Astrocyte of the spinal cord (primary cell): Measurements from ENCODE around the gene SAMD4A.

ENCODE experiments used
- DNase-seq: peaks from one replicate; pipeline ENCODE4 v3.0.0; 2011; ENCODE audit warnings: low read depth, low spot score
- H3K4me3 ChIP-seq: 2 replicates; pipeline ENCODE4 v1.5.1; 2011; ENCODE audit warnings: low read depth, mild to moderate bottlenecking, low read length, moderate library complexity
- CTCF ChIP-seq: IDR thresholded peaks from 2 replicates; pipeline ENCODE4 v1.5.1; 2012; ENCODE audit warnings: low read depth, mild to moderate bottlenecking, low read length, inconsistent platforms
- in situ Hi-C: cut with HindIII; loops from 2 replicates; pipeline ENCODE4 v1.10.0; 2017; ENCODE audit warnings: low sequenced_read_pairs

SAMD4A gene

GRCh38 chr14:54698501-54698900, 131.6 kb downstream of the SAMD4A start:
- no peak for TF ChIP-seq CTCF
- no peak for DNase-seq

GRCh38 chr14:54698966-54699530, 132.1 kb downstream of the SAMD4A start:
- no peak for TF ChIP-seq CTCF
- H3K4me3 ChIP-seq = no peak overlapping the region
- in situ Hi-C loops = no loop called here
- DNase-seq = no peak

More at GRCh38 chr14:54698501-54698900, 131.6 kb downstream of the SAMD4A start:
- H3K4me3 ChIP-seq = no peak overlapping the region
- in situ Hi-C loops = no loop called here

GRCh38 chr14:54699735-54700134, 132.8 kb downstream of the SAMD4A start:
- in situ Hi-C loops = no loop called here
- TF ChIP-seq CTCF = no peak
- no peak overlapping the region for H3K4me3 ChIP-seq
- no peak for DNase-seq

- in situ Hi-C loops = no loop called here
- TF ChIP-seq CTCF = no peak
- DNase-seq = no peak
- H3K4me3 ChIP-seq = no peak overlapping the region
Measured at GRCh38 chr14:54700717-54701116, 133.8 kb downstream of the SAMD4A start.

- DNase-seq = no peak
- in situ Hi-C loops = no loop called here
- no peak for TF ChIP-seq CTCF
- H3K4me3 ChIP-seq = no peak overlapping the region
Measured at GRCh38 chr14:54702014-54702491, 135.1 kb downstream of the SAMD4A start.

GRCh38 chr14:54702492-54702891, 135.6 kb downstream of the SAMD4A start:
- H3K4me3 ChIP-seq = no peak overlapping the region
- in situ Hi-C loops = no loop called here
- TF ChIP-seq CTCF = no peak
- no peak for DNase-seq
